Uterus (tissue), 4 donors: ENCODE data around the gene SEMA4B. TPM values are rescaled to one million over a fixed set of nuclear protein-coding genes. Genes with fewer than 3 reads are reported as not detected.

Experiments used
- DNase-seq, 2 donors: peaks; one replicate each; pipeline ENCODE4 v3.0.0-alpha.2; 2019 to 2020
- H3K27ac ChIP-seq, 2 donors: fragments of 200-600 bp; sonication (generic); 1 replicate in 1 of 2; 2 replicates in 1 of 2; pipeline ENCODE4 v1.5.1; 2016 to 2018
- H3K27me3 ChIP-seq, 2 donors: fragments of 200-600 bp; sonication (generic); one replicate each; pipeline ENCODE4 v1.5.1; 2018 to 2019; ENCODE audit warnings: control low read depth in 1 of 2
- H3K36me3 ChIP-seq, 2 donors: fragments of 200-600 bp; sonication (generic); one replicate each; pipeline ENCODE4 v1.5.1; 2019; ENCODE audit warnings: control low read depth in 1 of 2
- H3K4me1 ChIP-seq, 2 donors: fragments of 200-600 bp; sonication (generic); one replicate each; pipeline ENCODE4 v1.5.1; 2018 to 2019; ENCODE audit warnings: control low read depth in 1 of 2
- H3K4me3 ChIP-seq, 2 donors: fragments of 200-600 bp; sonication (generic); 1 replicate in 1 of 2; 2 replicates in 1 of 2; pipeline ENCODE4 v1.5.1; 2018 to 2019; ENCODE audit warnings: mild to moderate bottlenecking in 1 of 2
- H3K9me3 ChIP-seq, 2 donors: fragments of 200-600 bp; sonication (generic); one replicate each; pipeline ENCODE4 v1.5.1; 2019; ENCODE audit warnings: control low read depth in 1 of 2
- CTCF ChIP-seq, 4 experiments: fragments of 200-600 bp in 2 of 4; fragments of 450-650 bp in 2 of 4; sonication (generic) in 2 of 4; IDR thresholded peaks; one replicate each; pipeline ENCODE4 v1.5.1; 2016 to 2019; ENCODE audit warnings: antibody characterized with exemption in 4 of 4, mild to moderate bottlenecking in 2 of 4, moderate library complexity in 1 of 4
- POLR2A ChIP-seq, 2 donors: fragments of 450-650 bp; IDR thresholded peaks; one replicate each; pipeline ENCODE4 v1.6.1; 2016; ENCODE audit warnings: antibody characterized with exemption in 2 of 2, mild to moderate bottlenecking in 1 of 2, moderate library complexity in 1 of 2
- intact Hi-C: fragments of 100-400 bp; cut with DNase I; formaldehyde crosslinking; loops from one replicate; pipeline ENCODE4 v1.15.1; 2023; ENCODE audit warnings: low total_unique reads
- total RNA-seq, 4 donors: library from RNA; depleted of rRNA in 3 of 4; stranded (reverse); fragments of >200 nt in 3 of 4; gene quantifications; one replicate each; pipeline versions ENCODE4 v1.1.0 to v1.2.4, GENCODE V29; 2014 to 2023
- donor health status: DM: yes; HTN: yes; CAD: no.

The SEMA4B gene
- total RNA-seq, 4 donors from 2014 or later: 6.7 to 50.1 (median 22.8) TPM

GRCh38 chr15:90203473-90203872, 2.3 kb downstream of the SEMA4B start:
- Histone ChIP-seq H3K9me3 (no peaks in the 10 kb centered on the region), H3K4me1 (peaks cover 0 to 5% of the 10 kb centered on the region in 2 donors), H3K4me3 (no peak overlapping the region), H3K27me3 (no peaks in the 10 kb centered on the region), H3K36me3 (no peaks in the 10 kb centered on the region), H3K27ac (no peak overlapping the region)
- TF ChIP-seq POLR2A (IDR thresholded peaks at IDR 0.05): no peak
- TF ChIP-seq CTCF (IDR thresholded peaks at IDR 0.05): no peak
- no peak for DNase-seq
- intact Hi-C loops: no loop called here

GRCh38 chr15:90203922-90204321, 2.8 kb downstream of the SEMA4B start:
- no peaks in the 10 kb centered on the region for H3K9me3 ChIP-seq
- no peak overlapping the region for H3K4me3 ChIP-seq
- no peaks in the 10 kb centered on the region for H3K36me3 ChIP-seq
- no peak overlapping the region for H3K27ac ChIP-seq
- DNase-seq: peak in 1 of 2 donors; percentile 43
- H3K27me3 ChIP-seq: no peaks in the 10 kb centered on the region
- intact Hi-C loops: no loop called here
- H3K4me1 ChIP-seq: peaks cover 0 to 5% of the 10 kb centered on the region in 2 donors
- TF ChIP-seq CTCF (IDR thresholded peaks at IDR 0.05) (no peak), POLR2A (IDR thresholded peaks at IDR 0.05) (no peak)

GRCh38 chr15:90205050-90205848, 4.1 kb downstream of the SEMA4B start:
- Histone ChIP-seq H3K27ac (no peak overlapping the region), H3K27me3 (no peaks in the 10 kb centered on the region), H3K9me3 (no peaks in the 10 kb centered on the region), H3K36me3 (no peaks in the 10 kb centered on the region), H3K4me3 (no peak overlapping the region), H3K4me1 (peaks cover 0 to 5% of the 10 kb centered on the region in 2 donors)
- TF ChIP-seq POLR2A (IDR thresholded peaks at IDR 0.05) (no peak), CTCF (IDR thresholded peaks at IDR 0.05) (no peak)
- no peak for DNase-seq
- intact Hi-C loops: no loop called here

DNA sequence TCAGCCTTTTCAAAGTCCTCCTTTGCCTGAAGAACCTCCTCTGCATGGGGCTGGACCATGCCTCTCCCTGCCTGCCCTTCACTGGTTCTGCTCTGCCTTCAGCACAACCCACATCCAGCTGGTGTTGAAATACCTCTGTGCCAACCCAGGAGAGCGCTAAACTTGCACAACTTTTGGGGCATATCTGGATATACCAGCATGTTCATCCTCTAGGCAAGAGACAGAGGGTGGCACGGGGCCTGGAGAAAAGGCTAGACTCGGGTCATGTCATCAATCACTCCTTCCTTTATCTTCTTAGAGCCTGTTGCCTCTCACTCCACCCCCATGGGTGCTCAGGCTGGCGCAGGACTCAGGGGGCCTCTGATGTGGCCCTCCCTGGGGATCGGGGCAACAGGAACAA, 4.8 kb downstream of the SEMA4B start:
- Histone ChIP-seq H3K4me3 (no peak overlapping the region), H3K4me1 (peaks cover 0 to 5% of the 10 kb centered on the region in 2 donors), H3K27ac (no peak overlapping the region), H3K27me3 (no peaks in the 10 kb centered on the region), H3K9me3 (no peaks in the 10 kb centered on the region), H3K36me3 (no peaks in the 10 kb centered on the region)
- TF ChIP-seq CTCF (IDR thresholded peaks at IDR 0.05): no peak
- TF ChIP-seq POLR2A (IDR thresholded peaks at IDR 0.05): no peak
- DNase-seq: no peak
- intact Hi-C loops: no loop called here

- DNase-seq: no peak
- peaks cover 0 to under 1% of the 10 kb centered on the region in 2 donors for H3K4me1 ChIP-seq
- no peak overlapping the region for H3K27ac ChIP-seq
These were observed 6.1 kb downstream of the SEMA4B start for GRCh38 chr15:90207252-90207651.

More at GRCh38 chr15:90207252-90207651, 6.1 kb downstream of the SEMA4B start:
- Histone ChIP-seq H3K9me3 (no peaks in the 10 kb centered on the region), H3K36me3 (no peaks in the 10 kb centered on the region), H3K4me3 (no peak overlapping the region), H3K27me3 (no peaks in the 10 kb centered on the region)
- intact Hi-C loops: no loop called here
- TF ChIP-seq CTCF (IDR thresholded peaks at IDR 0.05) (no peak), POLR2A (IDR thresholded peaks at IDR 0.05) (no peak)
